BJ (cell line): ENCODE data around the gene HNF1B. TPM values are rescaled to one million over a fixed set of nuclear protein-coding genes. Genes with fewer than 3 reads are reported as not detected.

Source experiments
- CTCF ChIA-PET: fragments of 350-600 bp; formaldehyde crosslinking; extraction: SDS; loops from one replicate; lab custom pipeline; 2021; ENCODE audit warnings: antibody characterized with exemption, inconsistent platforms; lab: Yijun Ruan, JAX
- POLR2A ChIA-PET: fragments of 300-600 bp; sonication (Branson Sonifier 250); formaldehyde crosslinking; extraction: SDS; loops from one replicate; lab custom pipeline; 2021; ENCODE audit warnings: antibody characterized with exemption; lab: Charles Lee
- DNase-seq: peaks from one replicate; pipeline ENCODE4 v3.0.0-alpha.2; 2011; ENCODE audit warnings: low read depth
- H3K27me3 ChIP-seq: 2 replicates; pipeline ENCODE4 v1.6.0; 2011; ENCODE audit warnings: low read length; ENCODE audit not compliant: control insufficient read depth, insufficient read depth
- H3K36me3 ChIP-seq: 2 replicates; pipeline ENCODE4 v1.5.1; 2011; ENCODE audit warnings: low read length; ENCODE audit not compliant: control insufficient read depth, insufficient read depth
- H3K4me3 ChIP-seq: 2 replicates; pipeline ENCODE4 v1.5.1; 2011; ENCODE audit warnings: low read depth, mild to moderate bottlenecking, control low read depth, low read length
- polyA plus RNA-seq: library from polyadenylated mRNA; depleted of rRNA; stranded (reverse); fragments of >200 nt; gene quantifications from 2 replicates; pipeline ENCODE4 v1.2.3, GENCODE V29; 2011
- TF ChIP-seq, protein P1 (sequence below): IDR thresholded peaks from 2 replicates; pipeline ENCODE4 v1.5.1; 2011; ENCODE audit warnings: low read depth, mild to moderate bottlenecking, control low read depth, inconsistent platforms, low read length, moderate library complexity; ENCODE audit not compliant: insufficient read depth

HNF1B gene
- polyA plus RNA-seq, 1 experiment: not detected

GRCh38 chr17:37769050-37769449 is 24.2 kb upstream of the HNF1B start:
- TF ChIP-seq, protein P1, sequence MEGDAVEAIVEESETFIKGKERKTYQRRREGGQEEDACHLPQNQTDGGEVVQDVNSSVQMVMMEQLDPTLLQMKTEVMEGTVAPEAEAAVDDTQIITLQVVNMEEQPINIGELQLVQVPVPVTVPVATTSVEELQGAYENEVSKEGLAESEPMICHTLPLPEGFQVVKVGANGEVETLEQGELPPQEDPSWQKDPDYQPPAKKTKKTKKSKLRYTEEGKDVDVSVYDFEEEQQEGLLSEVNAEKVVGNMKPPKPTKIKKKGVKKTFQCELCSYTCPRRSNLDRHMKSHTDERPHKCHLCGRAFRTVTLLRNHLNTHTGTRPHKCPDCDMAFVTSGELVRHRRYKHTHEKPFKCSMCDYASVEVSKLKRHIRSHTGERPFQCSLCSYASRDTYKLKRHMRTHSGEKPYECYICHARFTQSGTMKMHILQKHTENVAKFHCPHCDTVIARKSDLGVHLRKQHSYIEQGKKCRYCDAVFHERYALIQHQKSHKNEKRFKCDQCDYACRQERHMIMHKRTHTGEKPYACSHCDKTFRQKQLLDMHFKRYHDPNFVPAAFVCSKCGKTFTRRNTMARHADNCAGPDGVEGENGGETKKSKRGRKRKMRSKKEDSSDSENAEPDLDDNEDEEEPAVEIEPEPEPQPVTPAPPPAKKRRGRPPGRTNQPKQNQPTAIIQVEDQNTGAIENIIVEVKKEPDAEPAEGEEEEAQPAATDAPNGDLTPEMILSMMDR: no peak
- H3K27me3 ChIP-seq: no peaks in the 10 kb centered on the region; the same call in 1 of the 2 replicates
- ChIA-PET CTCF (interaction anchor here (1.8 to 10.4 kb wide), 6 partner anchors 10 to 119 kb away, joined by 4 to 115 read pairs (median 19); partner anchors contain the start of gene HNF1B), POLR2A (no interaction called here)
- H3K4me3 ChIP-seq: no peak overlapping the region
- H3K36me3 ChIP-seq: no peaks in the 10 kb centered on the region
- no peak for DNase-seq

DNA sequence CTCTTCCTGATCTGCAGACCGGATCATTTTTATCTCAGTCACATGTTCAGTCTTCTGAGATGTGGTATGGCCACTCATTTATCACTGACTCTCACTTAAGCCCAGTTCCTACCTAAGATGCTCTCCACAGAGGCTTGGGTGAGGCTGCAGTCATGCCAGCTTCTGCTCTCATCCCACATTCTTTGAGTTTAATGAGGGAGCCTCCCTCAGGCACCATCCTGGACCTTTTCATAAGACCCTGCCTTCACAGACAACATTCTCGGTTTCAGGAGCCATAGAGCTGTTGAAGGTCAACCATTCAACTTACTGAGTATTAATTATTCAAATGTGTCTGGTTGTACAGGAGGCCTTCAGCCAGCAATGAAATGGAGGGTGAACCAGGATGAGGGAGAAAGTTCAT is 23.6 kb upstream of the HNF1B start:
- CTCF ChIA-PET: interaction anchor here (0.6 to 1.1 kb wide), 2 partner anchors 63 to 81 kb away, joined by 3 read pairs; no protein-coding TSS in a partner anchor
- no peak for DNase-seq
- TF ChIP-seq, protein P1: no peak
- H3K36me3 ChIP-seq: no peaks in the 10 kb centered on the region
- no peak overlapping the region for H3K4me3 ChIP-seq
- no peaks in the 10 kb centered on the region; the same call in 1 of the 2 replicates for H3K27me3 ChIP-seq
- POLR2A ChIA-PET: no interaction called here

- Histone ChIP-seq H3K36me3 (no peaks in the 10 kb centered on the region), H3K4me3 (no peak overlapping the region), H3K27me3 (no peaks in the 10 kb centered on the region; the same call in 1 of the 2 replicates)
- ChIA-PET CTCF (interaction anchor here (1.6 kb wide), 2 partner anchors 12 to 394 kb away, joined by 3 to 4 read pairs; no protein-coding TSS in a partner anchor), POLR2A (no interaction called here)
- TF ChIP-seq, protein P1: no peak
- DNase-seq: no peak
These were observed 22.1 kb upstream of the HNF1B start for GRCh38 chr17:37766971-37767370.

GRCh38 chr17:37764383-37764782 is 19.5 kb upstream of the HNF1B start:
- Histone ChIP-seq H3K36me3 (no peaks in the 10 kb centered on the region), H3K27me3 (no peaks in the 10 kb centered on the region; the same call in 1 of the 2 replicates), H3K4me3 (no peak overlapping the region)
- CTCF ChIA-PET: interaction anchor here (1.8 to 1.9 kb wide), 2 partner anchors 62 to 114 kb away, joined by 7 to 10 read pairs; no protein-coding TSS in a partner anchor
- POLR2A ChIA-PET: no interaction called here
- TF ChIP-seq, protein P1: no peak
- DNase-seq: no peak

- TF ChIP-seq, protein P1: no peak
- H3K36me3 ChIP-seq: no peaks in the 10 kb centered on the region
- DNase-seq: no peak
- H3K27me3 ChIP-seq: no peaks in the 10 kb centered on the region; the same call in none of the 2 replicates
- POLR2A ChIA-PET: no interaction called here
- CTCF ChIA-PET: interaction anchor here (0.6 to 1.6 kb wide), 3 partner anchors 8 to 105 kb away, joined by 3 to 9 read pairs (median 3); partner anchors contain the start of gene HNF1B
- no peak overlapping the region for H3K4me3 ChIP-seq
These were observed 17.8 kb upstream of the HNF1B start for GRCh38 chr17:37762666-37763065.
